Activated CD8-positive, alpha-beta memory T cell treated with anti-CD3 and anti-CD28 coated beads, Interleukin-2, amount 50 U/mL, for 24 hours (primary cell): ENCODE results near the gene TAS2R42.

Experiments used
- DNase-seq: peaks from one replicate; pipeline ENCODE4 v3.0.0-alpha.2; 2020; ENCODE audit errors: extremely low read depth

Gene TAS2R42, protein sequence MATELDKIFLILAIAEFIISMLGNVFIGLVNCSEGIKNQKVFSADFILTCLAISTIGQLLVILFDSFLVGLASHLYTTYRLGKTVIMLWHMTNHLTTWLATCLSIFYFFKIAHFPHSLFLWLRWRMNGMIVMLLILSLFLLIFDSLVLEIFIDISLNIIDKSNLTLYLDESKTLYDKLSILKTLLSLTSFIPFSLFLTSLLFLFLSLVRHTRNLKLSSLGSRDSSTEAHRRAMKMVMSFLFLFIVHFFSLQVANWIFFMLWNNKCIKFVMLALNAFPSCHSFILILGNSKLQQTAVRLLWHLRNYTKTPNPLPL

DNA sequence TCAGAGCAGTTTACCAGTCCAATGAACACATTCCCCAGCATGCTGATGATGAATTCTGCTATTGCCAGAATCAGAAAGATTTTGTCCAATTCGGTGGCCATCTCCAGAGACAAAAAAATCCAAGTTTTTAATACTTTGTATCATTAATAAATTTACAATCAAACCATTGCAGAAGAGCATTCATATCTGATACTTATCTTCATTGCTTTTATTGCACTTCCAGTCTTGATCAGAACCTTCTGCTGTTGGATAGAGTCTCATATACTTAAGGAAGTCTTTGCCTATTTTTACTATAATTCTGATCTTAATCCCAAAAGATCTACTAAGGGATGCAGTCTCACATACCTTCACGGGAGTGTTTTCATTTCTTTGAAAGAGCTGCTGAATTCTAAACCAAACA lies at the start of gene TAS2R42:
Gene TAS2R42, minus strand, starts transcription at position 101 of the 400 bp plus-strand sequence. Its CDS starts 0 bp downstream, at position 101.
- DNase-seq = no peak

DNA sequence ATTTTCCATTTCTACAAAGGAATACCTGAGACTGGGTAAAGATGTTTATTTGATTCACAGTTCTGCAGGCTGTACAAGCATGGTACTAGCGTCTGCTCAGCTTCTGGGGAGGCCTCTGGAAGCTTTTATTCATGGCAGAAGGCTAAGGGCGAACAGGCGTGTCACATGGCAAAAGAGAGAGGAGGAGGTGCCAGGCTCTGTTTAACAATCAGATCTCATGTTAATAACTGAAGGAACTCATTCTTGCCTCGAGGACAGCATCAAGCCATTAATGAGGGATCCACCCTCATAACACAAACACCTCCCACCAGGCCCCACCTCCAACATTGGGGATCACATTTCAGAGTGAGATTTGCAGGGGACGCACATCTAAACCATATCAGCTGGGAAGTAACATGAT lies 46.8 kb upstream of the TAS2R42 start:
- DNase-seq = no peak

DNA sequence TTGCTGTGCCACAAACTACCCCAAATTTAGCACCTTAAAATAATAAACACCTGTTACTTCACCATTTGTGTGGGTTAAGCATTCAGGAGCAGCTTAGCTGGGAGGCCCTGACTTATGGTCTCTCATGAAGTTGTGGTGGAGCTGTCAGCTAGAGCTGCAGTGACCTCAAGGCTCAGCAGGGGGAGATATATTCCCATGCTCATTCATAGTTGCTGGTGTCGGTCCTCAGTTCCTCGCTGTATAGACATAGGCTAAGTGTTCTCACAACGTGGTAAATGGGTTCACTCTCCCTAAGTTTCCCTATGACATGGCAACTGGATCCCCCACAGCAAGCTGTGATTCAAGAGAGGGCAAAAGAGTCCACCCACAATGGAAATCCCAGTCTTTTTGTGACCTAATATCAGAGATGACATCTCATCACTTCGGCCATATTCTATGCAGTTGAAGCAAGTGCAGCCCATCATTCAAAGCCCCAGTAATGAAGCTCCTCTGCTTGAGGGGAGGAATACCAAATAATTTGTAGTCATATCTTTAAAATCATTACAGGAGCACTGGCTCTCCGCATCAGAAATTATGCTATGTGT lies 41.7 kb upstream of the TAS2R42 start:
- DNase-seq = no peak

DNA sequence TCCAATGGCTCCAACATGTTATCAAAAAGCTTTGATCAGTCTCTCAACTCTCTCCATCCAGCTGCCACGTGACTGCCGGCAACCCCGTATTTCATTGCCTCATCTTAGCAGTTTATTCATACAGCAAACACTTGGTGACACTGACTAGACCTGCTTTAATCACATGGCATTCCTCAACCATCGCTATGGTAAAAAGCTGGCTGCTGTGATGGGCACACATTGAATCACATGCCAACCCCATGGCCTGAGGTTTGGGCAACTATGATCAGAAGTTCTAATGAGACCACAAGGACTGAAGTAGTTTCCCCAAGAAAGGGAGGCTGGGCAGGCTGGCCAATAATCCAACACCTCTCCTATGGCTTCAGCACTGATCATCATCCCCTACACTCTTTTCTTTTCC lies 40.6 kb upstream of the TAS2R42 start:
- DNase-seq = no peak

DNA sequence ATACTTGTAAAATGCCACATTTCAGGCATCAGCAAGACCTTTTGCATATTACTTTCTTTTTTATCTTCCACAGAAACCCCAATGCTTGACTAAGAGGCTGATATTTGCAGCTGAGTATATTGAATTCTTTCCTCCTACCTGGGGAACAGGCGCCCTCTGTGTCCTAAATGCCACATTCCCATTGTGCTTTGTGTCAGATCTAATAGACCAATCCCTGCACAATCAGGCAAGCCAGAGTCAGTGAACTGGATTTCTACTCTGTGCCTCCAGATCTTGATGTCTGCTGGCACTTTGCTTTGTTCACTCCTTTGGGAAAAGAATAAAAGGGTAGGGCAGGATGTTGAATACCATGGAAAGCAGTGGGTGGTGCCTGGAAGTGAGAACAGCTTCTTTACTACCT lies 22.4 kb upstream of the TAS2R42 start:
- no peak for DNase-seq

DNA sequence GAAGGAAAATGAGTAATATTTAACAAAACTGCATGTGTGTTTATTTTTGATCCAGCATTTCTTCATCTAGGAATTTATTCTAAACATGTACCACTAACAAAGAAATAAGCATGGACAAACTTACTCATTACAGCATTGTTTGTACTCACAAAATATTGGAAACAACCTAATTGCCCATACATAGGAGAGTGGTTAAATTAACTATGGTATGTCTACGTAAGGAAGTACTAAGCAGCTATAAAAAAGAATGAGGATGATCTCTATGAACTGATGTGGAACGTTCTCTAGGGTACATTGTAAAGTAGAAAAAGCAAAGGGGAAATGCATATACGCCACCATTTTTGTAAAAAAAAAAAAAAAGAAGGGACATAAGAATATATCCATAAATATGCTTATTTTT lies 17.4 kb upstream of the TAS2R42 start:
- no peak for DNase-seq

DNA sequence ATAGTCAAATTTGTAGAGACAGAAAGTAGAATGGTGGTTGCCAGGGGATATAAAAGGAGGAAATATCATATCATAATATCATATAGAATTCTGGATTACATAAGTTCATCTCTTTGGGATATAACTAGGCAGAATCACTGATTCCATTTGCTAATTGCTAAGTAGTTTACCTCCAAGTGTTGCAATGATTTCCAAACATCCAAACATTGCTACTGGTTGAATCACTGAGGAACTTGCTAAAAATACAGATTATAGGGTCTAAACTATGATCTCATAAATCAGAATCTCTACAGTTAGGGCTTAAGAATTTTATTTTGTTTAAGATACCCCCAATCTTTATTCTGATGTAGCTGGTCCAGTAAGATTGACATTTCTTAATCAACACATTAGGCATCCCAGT lies 16.1 kb upstream of the TAS2R42 start:
- DNase-seq = no peak

DNA sequence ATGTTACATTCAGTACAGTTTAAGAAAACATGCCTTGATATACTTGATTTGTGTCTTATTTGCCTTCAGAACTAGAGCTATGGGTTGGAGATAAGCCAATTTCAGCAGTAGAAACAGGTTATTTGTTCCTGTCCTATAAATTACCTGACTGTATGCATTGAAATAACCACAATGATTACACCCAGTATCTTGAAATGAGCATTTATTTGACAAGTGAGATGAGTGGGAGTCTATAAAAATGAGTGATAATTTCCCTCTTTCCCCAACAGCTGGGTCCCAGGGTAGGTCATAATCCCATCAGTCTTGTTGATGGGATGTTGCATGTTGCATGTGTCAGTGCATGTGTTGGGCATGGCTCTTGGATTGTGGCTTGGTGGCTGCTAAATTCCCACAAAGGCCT lies 3.7 kb downstream of the TAS2R42 start:
- no peak for DNase-seq

DNA sequence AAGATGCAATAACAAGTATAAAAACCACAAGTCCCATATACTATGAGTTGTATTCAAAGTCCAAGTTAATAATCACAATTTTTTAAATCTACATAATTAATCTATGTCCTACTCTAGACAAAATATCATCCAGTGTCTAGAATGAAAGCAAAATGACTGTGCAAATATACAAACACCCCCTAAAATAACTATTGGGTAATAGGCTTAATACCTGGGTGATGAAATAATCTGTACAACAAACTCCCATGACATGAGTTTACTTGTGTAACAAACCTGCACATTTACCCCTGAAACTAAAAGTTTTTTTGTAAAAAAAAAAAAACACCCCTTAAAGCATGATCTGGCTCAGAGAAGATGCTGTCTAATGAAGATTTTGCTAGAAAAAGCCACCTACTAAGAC lies 4.2 kb downstream of the TAS2R42 start:
- DNase-seq = no peak

DNA sequence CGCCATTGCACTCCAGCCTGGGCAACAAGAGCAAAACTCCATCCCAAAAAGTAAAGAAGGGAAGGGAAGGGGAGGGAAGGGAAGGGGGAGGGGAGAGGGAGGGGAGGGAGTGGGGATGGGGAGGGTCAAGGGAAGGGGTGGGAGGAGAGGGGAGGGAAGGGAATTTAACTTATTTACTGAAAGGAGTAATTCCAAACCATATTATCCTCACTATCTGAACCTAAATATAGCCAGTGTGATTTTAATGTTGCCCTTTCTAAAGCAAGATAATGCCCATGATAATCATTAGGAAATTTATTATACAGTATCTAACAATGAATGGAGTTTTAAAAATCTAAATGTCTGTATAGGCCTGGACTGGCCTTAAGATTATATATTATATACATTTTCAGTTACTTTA lies 8.5 kb downstream of the TAS2R42 start:
- no peak for DNase-seq

DNA sequence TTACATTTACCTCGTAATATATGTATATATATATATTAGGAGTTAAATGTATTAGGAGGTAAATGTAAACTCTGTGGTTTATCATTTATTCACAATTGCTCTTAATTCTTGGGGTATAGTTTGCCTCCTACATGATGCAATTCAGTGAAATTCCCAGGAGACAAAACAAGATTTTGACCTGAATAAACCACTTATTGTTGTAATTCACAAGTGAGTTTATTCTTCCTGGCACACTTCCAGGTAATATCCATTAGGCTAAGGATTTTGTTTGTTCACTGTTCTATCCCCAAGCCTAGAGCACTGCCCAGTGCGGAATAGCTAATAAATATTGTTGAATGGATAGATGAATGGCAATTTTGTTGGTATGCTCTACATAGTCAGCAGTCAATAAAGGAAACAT lies 12.7 kb downstream of the TAS2R42 start:
- no peak for DNase-seq

DNA sequence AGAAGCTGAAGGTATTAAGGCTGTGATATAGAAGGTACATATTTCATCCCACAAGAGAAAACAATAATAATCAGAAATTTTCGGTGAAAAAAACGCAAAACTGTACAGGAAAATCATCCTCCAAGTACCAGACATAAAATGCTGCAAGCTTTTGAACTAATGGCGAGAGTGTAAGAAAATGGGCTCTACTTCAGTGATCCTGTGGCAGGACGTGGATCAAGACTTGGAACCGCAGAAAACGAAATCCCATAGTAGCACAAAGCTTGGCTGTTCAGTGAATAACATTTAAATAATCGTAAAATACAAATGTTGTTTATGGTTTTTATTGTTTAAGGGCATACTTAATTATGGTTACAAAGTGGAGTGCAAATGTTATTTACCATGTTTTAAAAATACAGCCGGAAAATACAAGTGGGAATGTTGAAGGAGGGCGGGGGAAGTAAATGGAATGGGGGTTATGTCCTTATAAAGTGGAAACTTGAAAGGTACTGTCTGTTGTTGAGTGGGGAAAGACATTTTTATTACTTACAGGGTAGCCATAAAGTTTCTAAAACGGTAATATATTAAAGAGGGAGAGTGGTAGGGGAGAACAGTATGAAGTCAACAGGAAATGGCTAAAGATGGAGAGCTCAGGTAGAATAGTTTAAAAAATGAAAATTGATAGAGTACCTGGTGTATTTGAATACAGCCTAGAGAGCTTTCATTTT lies 14.6 kb downstream of the TAS2R42 start:
- no peak for DNase-seq

DNA sequence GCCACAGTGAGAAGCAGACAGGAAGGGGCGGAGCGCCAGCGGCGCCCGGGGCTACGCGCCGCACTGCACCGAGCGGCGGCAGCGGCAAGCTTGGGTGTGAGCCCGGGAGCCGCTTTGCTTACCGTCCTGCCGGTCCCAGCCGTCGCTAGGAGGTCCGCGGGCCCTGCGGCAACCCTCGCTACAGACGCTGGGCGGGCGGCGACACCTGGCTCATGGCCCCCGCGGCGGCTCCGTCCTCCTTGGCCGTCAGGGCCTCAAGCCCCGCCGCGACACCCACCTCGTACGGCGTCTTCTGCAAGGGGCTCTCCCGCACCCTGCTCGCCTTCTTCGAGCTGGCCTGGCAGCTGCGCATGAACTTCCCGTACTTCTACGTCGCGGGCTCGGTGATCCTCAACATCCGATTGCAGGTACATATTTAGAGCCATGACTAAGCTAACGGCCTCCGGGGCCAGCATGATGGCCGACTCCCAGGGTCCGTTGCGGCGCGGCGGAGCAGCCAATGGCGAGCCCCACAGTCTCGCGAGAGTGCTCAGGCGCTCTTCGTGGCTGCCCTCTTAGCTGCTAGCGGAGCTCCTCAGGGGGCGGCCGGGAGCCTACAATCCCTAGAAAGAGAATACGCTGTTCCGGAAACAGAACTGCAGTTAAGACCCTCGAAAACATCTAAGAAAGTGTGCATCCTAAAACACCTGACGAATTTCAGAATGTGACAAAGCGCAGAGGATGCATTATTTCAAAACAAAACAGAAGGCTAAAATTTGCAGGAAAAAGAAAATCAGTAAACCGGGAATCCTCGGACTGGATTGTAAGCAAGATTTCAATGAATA lies 15.4 kb downstream of the TAS2R42 start, which contains the start of gene SMIM10L1:
Gene SMIM10L1, plus strand, starts transcription at position 50 of the 824 bp plus-strand sequence. Its CDS starts 163 bp downstream, at position 213.
- DNase-seq = peak; percentile 65

DNA sequence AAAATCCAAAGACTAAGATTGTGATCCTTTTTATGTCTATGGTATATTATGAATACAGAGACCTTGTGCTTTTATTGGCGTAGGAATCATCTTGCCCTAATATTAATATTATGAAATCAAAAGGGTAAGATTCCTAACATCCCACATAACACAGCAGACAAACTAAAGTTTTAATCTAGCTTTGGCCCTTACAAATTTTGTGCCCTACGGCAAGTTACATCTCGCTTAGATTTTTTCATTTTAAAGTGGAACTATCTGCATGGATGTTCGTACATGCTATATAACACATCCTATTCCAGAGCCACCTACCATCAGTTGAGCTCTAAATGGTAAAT lies 16.0 kb downstream of the TAS2R42 start:
- DNase-seq = no peak

DNA sequence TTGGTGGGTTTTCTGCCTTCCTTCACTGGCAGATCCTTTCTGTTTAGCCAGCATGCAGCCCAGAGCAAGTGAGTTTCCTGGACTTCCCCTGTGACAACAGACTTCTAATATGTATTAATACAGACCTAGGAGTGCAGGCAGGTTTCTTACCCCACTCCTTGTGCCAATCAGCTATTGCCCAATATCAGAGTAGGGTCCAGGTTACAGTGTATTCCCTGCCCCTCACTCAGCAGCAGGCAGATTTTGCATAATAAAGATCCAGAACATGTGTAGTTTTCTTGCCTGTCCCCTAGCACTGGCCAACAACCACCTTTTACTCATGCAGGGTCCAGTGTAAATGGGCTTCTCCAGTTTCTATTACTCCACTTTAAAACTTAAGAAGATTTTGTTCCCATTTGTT lies 20.4 kb downstream of the TAS2R42 start:
- DNase-seq = no peak

DNA sequence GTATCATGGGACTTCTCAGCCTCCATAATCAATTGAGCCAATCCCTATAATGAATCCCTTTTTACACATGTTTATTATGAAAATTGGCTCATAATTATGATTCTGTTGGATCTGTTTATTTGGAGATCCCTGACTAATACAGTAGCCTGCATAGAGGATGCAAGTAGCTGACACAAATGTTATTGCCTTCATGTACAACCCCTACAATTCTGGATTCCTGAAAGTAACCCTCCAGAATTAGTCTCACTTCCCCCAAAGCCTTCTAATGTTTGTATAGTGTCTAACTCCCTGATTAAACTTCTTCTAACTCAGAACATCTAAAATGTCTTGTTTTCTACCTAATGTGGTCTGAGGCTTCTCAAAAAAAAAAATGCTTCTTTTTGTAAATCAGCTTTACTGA lies 22.4 kb downstream of the TAS2R42 start:
- no peak for DNase-seq

DNA sequence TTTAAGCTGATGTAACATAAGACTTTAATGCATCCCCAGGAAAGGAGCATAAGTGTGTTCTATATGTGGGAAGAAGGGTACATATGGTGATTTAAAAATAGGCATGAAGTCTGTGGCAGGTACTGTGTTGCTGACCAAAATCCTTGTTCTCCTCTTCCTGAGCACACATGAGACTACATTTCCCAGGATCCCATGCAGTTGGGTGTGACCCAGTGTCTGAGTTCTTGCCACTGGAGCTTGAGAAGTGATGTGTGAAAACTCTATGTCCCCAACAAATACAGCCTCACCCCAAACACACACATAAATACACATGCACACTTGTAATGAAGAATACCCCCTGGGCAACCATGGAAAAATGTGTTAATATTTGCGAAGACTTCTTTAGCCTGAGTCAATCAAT lies 24.2 kb downstream of the TAS2R42 start:
- DNase-seq = no peak

DNA sequence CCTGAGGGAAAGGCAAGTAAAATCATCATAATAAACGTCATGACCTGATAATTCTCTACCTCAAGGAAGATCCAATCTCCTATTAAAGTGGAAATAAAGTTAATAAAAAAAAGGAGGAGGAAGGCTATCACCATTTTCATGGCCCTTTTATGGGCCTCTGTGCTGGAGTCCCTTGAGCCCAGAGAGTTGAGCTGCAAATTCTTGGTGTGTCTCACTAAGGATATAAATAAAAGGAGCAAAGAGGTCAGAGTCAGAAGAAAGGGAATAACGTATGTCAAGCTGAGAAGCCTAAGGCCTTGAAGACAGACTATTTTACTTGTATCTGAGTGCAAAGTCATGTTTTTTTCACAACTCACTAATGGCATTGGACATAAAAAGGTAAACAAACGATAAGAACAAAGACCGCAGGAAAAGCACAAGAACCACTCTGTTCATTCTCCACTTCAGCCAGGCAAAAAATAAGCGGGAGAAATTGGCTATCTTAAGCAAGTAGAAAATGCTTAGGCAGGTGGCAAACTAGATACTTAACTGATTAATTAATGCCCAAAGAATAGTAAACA lies 27.8 kb downstream of the TAS2R42 start:
- DNase-seq = no peak

DNA sequence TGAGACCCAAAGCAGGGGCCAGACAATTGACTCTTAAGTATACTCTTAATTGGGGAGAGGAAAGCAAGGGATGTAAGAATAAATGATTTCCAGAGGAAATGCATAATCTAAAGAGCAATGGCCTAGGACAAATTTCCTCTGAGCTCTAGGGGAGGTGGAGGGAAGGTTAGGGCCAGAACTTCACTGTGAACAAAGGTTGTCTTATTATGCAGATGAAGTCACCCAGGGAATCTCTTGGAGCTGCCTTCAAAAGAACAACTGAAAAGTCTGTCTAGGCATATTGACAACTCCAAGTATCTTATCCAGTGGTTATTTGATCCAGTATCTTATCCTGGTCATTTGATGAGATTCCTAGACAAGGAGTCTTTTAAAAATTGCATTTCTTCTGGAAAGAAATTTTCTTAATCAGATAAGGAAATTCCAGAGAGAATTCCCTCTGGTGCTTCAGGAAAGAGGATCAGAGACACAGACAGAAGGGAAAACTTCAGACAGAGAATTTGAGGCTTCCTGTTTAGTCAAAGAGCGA lies 32.3 kb downstream of the TAS2R42 start:
- no peak for DNase-seq

DNA sequence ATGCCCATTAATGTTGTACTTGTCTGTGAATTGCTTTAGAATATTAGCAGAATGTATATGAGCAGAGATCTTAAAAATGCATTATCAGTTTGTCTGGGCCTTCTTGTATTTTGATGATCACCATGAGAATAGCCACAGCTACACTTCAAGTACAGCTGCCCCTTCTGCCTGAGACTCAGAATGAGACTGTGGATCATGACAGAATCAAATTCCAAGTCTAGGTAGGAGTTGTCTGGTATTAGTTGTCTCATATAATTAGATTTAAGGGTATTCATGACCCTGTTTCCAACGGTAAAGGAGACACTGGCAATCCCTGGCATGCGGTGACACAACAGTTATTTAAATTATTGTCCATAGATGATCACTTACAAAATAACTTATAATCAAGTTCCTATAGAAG lies 34.0 kb downstream of the TAS2R42 start:
- DNase-seq = no peak

DNA sequence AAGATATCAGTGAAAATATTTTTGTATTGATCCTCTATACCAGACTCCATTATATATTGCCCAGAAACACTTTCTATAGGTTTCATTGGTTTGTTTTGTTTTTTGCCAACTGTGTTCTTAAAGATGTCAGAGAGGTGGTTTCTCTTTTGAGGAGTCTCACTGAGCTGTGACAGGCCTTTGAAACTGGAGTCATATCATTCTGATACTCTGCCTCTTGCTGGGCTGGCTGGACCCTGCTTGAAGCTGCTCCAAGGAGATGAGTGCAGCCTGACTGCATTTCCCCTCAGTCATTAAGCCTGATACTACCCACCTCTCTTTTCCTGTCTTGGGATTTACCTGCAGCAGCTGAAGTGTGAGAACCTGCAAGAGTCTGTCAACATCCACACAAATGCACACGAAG lies 35.9 kb downstream of the TAS2R42 start:
- DNase-seq = no peak

DNA sequence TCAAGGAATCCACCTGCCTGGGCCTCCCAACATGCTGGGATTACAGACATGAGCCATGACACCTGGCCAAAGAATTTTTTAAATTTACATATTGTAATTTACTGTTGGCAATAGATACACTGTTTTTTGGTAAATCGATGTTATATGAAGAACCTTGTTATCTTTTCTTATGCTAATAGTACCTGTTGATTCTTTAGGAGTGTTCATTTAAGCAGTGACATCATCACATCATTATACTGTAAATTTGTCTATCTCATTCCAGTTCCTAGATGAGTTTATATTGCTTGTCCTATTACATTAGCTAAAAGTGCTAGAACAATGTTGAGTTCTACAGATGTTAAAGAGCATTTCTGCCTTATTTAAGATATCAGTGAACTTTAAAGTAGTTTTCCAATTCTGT lies 39.3 kb downstream of the TAS2R42 start:
- DNase-seq = no peak
